Muscle layer of duodenum (tissue), 2 donors: Measurements from ENCODE around the gene ICA1.

Experiments
- H3K27ac ChIP-seq: one replicate; pipeline ENCODE4 v1.7.0; 2013; ENCODE audit warnings: mild to moderate bottlenecking, low read length
- H3K27me3 ChIP-seq: one replicate; pipeline ENCODE4 v1.7.0; 2013; ENCODE audit warnings: low read depth, mild to moderate bottlenecking, control low read depth, low read length
- H3K36me3 ChIP-seq, 2 donors: one replicate each; pipeline ENCODE4 v1.7.0; 2013; ENCODE audit warnings: low read length in 2 of 2, control low read depth in 1 of 2, mild to moderate bottlenecking in 1 of 2; ENCODE audit not compliant: insufficient read depth in 2 of 2, control insufficient read depth in 1 of 2
- H3K4me1 ChIP-seq, 2 donors: one replicate each; pipeline ENCODE4 v1.7.0; 2013; ENCODE audit warnings: low read length in 2 of 2, mild to moderate bottlenecking in 2 of 2, control low read depth in 1 of 2, moderate library complexity in 1 of 2; ENCODE audit not compliant: insufficient read depth in 2 of 2, control insufficient read depth in 1 of 2
- H3K4me3 ChIP-seq, 2 donors: one replicate each; pipeline ENCODE4 v1.7.0; 2013; ENCODE audit warnings: low read length in 2 of 2, low read depth in 1 of 2, mild to moderate bottlenecking in 1 of 2
- H3K9me3 ChIP-seq, 2 donors: one replicate each; pipeline ENCODE4 v1.7.0; 2013; ENCODE audit warnings: low read length in 2 of 2, control low read depth in 1 of 2, mild to moderate bottlenecking in 1 of 2; ENCODE audit not compliant: control insufficient read depth in 1 of 2
- donor health status: healthy.

Gene ICA1

DNA sequence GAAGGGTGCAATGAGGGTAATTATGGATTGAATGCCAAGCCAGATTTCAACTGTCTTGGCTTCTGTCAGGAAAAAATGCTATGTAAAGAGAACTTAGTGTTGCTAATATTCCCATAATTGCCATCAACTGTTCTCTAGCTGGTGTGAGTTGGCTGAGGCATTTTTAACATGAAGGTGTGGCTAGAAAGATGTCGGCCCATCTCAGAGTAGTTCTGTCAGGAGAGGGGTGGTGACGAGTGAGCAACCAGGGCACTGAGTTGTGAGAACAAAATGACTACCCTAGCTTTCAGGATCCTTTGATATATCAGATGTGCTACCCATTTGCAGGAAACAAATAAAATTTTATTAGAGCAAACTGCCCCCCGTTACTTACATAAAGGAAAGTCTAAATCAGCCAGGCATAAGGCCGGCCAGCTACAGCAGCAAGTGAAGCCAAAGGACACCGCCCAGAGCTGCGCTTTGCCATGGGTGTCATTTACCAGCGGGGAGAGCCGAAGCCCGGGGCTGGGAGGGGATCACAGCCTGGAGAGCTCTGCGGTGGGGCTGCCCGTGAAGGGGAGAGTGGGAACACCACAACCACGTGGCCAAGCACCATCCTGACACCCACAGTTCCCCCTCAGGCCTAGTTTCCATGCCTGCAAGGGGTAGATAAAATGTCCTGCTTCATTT, 141.4 kb downstream of the ICA1 start:
- H3K27me3 ChIP-seq, result no peaks in the 10 kb centered on the region
- H3K27ac ChIP-seq, result no peak overlapping the region
- no peak overlapping the region for H3K4me3 ChIP-seq
- H3K4me1 ChIP-seq, result no peaks in the 10 kb centered on the region
- H3K9me3 ChIP-seq, result no peaks in the 10 kb centered on the region
- H3K36me3 ChIP-seq, result no peaks in the 10 kb centered on the region

DNA sequence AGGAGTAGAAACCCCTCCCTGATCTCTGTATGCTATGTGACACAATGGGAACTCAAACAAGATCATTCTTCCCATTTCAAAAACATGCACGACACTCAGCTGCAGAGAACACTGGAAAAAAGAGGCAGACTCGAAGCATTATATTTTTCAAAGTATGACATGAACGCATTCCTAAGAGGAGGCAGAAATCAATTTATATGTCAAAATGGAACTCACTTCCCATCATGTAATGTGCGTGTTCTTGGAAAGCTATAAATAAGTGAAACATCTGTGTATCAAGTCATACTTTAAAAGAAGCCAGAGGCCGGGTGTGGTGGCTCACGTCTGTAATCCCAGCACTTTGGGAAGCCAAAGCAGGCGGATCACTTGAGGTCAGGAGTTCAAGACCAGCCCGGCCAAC, 142.7 kb downstream of the ICA1 start:
- H3K4me1 ChIP-seq, result no peaks in the 10 kb centered on the region
- H3K27me3 ChIP-seq, result no peaks in the 10 kb centered on the region
- H3K27ac ChIP-seq, result no peak overlapping the region
- H3K4me3 ChIP-seq, result no peak overlapping the region
- H3K9me3 ChIP-seq, result no peaks in the 10 kb centered on the region
- H3K36me3 ChIP-seq, result no peaks in the 10 kb centered on the region

DNA sequence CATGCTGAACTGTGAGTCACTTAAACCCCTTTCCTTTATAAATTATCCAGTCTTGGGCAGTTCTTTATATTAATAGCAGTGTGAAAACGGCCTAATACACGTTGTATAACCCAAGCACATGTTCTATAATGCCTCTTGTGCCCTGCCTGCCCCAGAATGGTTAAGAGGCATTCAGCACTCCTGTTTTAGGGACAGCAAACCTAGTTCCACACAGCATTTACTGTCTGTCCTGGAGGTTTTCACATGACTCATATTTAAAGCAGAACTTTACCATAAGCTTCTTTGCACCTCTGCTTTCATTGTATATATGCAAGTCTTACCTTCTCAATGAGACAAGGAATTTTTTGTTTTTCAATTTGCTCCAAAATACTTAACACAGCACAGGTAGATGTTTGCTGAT, 144.8 kb downstream of the ICA1 start:
- Histone ChIP-seq H3K36me3 (no peaks in the 10 kb centered on the region), H3K9me3 (no peaks in the 10 kb centered on the region), H3K27ac (no peak overlapping the region), H3K4me1 (no peaks in the 10 kb centered on the region), H3K27me3 (no peaks in the 10 kb centered on the region), H3K4me3 (no peak overlapping the region)

DNA sequence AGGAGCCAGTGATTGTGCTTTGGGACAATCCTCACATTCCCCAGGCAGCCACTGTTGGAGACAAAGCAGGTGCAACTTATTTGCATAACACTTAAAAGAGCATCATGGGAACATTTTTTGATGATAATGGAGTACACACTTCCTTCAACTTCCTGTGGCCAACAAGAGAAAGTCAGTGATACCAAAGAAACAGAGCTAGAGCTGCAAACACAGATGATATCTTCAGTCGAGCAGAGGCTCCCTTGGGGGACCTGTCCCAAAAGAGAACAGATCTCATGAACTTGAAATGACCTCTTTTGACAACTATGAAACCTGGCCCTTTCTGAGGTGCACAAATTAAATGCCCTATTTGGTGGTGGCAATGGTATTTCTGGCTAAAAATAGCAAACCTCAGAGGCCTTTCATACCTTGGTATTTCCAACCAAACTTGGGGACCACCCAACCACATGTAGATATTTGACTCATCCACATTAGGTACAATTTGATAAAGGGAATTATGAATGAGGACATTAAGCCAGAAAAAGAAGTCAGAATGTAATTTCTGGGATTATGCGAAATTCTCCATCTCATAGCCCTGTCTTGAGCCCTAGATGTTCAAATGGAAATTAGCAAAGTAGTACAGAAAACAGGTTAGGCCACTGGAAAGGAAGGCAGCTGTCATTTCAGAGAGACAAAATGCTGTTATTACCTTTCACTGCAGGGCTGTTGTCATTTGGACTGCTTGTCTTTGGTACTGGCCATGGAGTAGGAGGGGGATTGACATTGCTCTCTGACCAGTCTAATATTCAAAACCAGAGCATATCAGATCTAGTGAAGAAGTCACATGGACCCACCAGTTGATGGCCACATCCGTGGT, 146.2 kb downstream of the ICA1 start:
- H3K4me1 ChIP-seq, result no peaks in the 10 kb centered on the region
- H3K36me3 ChIP-seq, result no peaks in the 10 kb centered on the region
- H3K27me3 ChIP-seq, result no peaks in the 10 kb centered on the region
- H3K4me3 ChIP-seq, result no peak overlapping the region
- H3K9me3 ChIP-seq, result no peaks in the 10 kb centered on the region
- no peak overlapping the region for H3K27ac ChIP-seq

DNA sequence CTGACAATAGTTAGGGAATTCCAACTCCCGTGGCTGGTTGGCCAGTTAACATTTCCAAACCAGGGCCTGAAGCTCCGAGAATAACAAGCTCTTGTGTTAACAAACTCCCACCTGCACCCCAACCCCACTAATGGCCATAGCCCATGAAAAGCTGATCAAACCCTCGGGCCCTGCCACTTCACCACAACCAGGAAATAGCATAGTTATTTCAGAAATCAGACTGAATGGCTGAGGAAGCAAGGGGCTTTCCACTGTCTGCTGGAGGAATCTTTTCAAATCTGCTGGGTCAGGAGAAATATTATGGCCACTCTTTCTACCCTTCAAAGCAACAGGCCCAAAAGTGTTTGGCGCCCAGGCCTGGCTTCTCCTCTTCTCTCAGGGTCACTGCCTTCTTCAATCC, 147.8 kb downstream of the ICA1 start:
- Histone ChIP-seq H3K27ac (no peak overlapping the region), H3K4me3 (no peak overlapping the region), H3K36me3 (no peaks in the 10 kb centered on the region), H3K9me3 (no peaks in the 10 kb centered on the region), H3K4me1 (no peaks in the 10 kb centered on the region), H3K27me3 (no peaks in the 10 kb centered on the region)

DNA sequence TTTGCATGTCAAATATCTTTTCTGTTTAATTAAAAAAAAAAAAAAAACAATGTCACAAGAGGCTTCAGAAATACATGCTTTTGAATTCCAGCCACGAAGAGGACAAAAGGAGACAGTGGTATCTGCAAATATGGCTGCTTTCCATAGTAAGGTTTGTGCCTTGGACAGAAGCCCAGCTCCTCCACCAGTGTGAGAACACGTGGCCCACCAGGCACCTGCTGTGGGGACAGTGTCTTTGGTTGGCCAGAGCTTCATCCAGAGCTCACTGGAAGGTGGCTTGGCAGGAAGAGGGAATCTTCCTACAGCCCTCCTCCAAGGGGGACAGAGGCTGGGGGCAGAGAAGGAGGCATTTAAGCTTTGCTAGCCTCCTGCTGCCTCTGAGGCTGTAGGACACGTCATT, 148.8 kb downstream of the ICA1 start:
- Histone ChIP-seq H3K27me3 (no peaks in the 10 kb centered on the region), H3K36me3 (no peaks in the 10 kb centered on the region), H3K4me1 (no peaks in the 10 kb centered on the region), H3K4me3 (no peak overlapping the region), H3K27ac (no peak overlapping the region), H3K9me3 (no peaks in the 10 kb centered on the region)

DNA sequence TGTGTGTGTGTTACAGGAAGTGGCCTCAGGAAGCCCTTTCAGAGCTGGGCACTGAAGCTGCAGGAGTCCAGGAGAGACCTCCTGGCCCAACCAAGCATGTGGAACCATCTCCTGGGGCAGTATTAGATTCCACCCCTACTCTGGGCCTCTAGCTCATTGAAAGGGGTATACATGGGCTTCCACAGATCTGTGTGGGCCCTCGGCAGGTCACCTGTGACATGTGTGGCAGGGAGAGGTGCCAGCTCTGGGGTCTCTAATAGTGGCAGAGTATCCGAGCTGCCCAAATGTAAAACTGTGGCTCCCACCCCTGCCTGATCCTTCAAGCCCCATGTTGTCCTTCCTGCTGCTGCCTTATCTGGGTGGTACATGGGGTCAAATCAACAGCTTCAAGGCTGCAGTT, 149.3 kb downstream of the ICA1 start:
- H3K27ac ChIP-seq, result no peak overlapping the region
- H3K4me3 ChIP-seq, result no peak overlapping the region

DNA sequence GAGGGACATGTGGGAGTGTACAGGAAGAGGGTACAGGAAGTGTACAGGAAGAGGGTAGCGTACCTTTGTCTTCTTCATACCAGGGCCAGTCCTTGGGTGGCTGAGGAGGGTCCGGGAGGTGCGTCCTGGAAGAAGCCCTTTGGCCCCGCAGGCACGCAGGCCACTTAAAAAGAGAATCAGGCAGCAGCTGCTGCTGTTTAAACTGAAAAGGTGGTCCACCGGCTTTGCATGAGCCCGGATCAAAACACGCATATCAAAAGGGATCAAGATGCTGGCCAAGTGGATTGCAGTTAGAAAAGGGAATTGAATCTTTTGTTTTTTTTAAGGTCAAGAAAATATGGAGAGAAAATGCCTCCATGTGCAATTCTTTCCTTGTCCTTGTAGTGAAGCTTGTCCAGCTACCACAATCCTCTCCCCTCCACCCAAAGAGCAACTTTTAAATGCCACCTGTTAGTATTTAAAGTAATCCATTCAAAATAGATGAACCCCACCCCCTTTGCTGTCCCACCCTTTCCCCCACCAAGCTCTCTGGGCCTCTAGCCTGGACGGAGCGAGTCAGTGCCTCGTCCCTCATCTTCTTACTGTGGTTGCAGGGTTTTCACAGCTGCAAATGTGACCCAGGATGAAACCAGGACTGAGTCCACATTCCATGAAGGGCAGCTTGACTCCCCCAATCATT, 150.5 kb downstream of the ICA1 start:
- Histone ChIP-seq H3K36me3 (no peaks in the 10 kb centered on the region), H3K9me3 (no peaks in the 10 kb centered on the region), H3K4me1 (no peaks in the 10 kb centered on the region), H3K4me3 (no peak overlapping the region), H3K27me3 (no peaks in the 10 kb centered on the region), H3K27ac (no peak overlapping the region)

More for the DNA sequence above, 149.3 kb downstream of the ICA1 start:
- H3K27me3 ChIP-seq, result no peaks in the 10 kb centered on the region
- no peaks in the 10 kb centered on the region for H3K4me1 ChIP-seq
- H3K36me3 ChIP-seq, result no peaks in the 10 kb centered on the region
- H3K9me3 ChIP-seq, result no peaks in the 10 kb centered on the region

DNA sequence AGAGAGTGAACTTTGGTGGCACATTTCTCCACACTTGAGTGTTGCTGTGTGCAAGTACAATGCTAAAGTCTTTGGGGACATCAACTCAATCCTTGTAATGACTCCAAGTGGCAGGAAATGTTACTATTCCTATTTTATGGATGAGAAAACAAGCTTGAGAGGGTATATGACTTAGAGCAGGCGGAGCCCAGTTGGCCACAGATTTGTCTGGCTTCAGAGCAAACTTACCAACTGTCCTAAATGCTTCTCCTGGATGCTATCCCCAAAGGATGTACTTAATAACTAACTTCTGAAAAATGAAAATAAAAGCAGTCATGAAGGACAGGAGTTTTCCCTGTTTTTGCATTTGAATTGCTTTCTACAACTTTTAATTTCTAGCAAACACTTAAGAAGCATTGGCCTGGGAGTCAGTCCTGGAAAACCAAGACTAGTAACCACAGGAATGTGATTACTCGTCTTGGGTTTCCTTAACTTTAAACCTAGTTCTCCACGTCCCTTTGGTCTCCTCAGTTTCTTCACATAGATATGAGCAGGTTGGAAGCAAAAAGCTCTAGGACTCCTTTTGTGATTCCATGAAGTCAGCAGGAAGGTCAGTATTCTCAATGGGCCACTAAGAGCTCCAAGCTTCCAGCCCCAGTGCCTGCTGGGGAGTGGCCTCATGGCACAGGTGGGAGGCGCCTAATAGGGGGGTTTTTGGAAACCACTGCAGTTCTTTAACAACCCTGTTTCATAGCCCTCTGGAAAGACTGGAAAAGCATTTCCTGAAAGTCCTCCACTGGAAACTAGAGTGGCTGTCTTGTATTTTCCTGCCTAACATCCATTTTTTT, 152.6 kb downstream of the ICA1 start:
- H3K27ac ChIP-seq, result no peak overlapping the region
- H3K9me3 ChIP-seq, result no peaks in the 10 kb centered on the region
- no peak overlapping the region for H3K4me3 ChIP-seq

DNA sequence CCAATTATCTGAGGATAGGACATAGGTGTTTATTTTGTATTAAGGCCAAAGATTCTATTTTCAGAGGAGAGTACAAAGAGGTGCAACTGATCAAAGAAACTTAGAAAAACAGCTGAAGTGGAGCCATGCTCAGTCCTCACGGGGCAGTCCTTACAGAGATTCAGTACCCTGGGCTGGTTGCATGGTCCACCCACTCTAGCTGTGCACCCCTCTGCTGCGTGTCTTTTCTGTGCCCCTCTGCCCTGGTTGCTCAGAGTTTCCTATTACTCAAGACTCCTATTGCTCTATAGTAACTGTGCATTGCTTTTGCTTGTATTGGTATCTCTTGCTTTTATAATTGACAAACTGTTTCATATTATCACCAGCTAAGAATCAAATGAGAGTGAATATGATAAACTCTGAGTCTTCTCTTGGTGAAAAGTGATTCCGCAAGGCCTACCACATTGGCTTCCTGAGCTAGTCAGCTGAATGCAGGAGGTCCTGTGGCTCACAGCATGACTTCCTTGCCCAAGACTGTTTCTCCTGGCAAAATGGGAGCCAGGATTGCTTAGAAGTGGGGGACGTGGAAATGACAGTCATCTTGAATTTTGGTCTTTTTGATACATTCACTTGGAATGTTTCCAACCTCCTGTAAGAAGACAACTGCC, 156.4 kb downstream of the ICA1 start:
- no peak overlapping the region for H3K4me3 ChIP-seq
- H3K4me1 ChIP-seq, result no peaks in the 10 kb centered on the region
- peaks cover 0 to 5% of the 10 kb centered on the region in 2 donors for H3K9me3 ChIP-seq
- no peaks in the 10 kb centered on the region for H3K36me3 ChIP-seq
- no peaks in the 10 kb centered on the region for H3K27me3 ChIP-seq
- H3K27ac ChIP-seq, result no peak overlapping the region

More for the DNA sequence above, 152.6 kb downstream of the ICA1 start:
- H3K27me3 ChIP-seq, result no peaks in the 10 kb centered on the region
- no peaks in the 10 kb centered on the region for H3K36me3 ChIP-seq
- no peaks in the 10 kb centered on the region for H3K4me1 ChIP-seq
